ENCODE results near the gene TSPO.

Gene TSPO

GRCh38 chr22:43160497-43161126, 9.3 kb downstream of the TSPO start:
- no peak for TF ChIP-seq CTCF (IDR thresholded peaks at IDR 0.05; ENCODE audit: low read depth, low read length)
- Histone ChIP-seq H3K4me3 (ENCODE audit: low read depth, low read length) (no peak overlapping the region), H3K9me3 (no peaks in the 10 kb centered on the region), H3K4me1 (peaks cover 6% of the 10 kb centered on the region), H3K27me3 (no peaks in the 10 kb centered on the region), H3K36me3 (peaks cover 21% of the 10 kb centered on the region)
- DNase-seq: no peak

DNA sequence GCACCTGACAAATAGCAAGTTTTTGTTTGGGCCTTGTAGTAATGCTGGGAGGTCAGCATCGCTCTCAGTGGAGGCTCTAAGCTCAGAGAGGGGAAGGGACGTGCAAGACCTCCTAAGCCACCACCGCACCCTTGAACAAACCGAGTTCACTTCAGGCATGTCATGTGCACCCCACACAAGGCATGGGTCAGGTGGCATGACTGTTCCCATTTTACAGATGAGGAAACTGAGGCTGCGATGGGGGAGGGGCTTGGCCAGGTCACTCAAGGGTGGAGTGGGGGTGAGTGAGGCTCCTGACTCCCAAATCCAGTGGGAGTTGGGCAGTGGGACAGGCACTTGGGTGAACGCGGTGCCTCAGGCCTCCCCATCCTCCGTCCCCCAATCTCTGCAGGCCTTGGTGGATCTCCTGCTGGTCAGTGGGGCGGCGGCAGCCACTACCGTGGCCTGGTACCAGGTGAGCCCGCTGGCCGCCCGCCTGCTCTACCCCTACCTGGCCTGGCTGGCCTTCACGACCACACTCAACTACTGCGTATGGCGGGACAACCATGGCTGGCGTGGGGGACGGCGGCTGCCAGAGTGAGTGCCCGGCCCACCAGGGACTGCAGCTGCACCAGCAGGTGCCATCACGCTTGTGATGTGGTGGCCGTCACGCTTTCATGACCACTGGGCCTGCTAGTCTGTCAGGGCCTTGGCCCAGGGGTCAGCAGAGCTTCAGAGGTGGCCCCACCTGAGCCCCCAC, 11.2 kb downstream of the TSPO start:
- no peaks in the 10 kb centered on the region; the same call in 1 of the 2 replicates for H3K4me1 ChIP-seq
- peaks cover 16% of the 10 kb centered on the region for H3K36me3 ChIP-seq
- no peak for DNase-seq
- H3K4me3 ChIP-seq (ENCODE audit: low read depth, low read length): no peak overlapping the region
- no peak for TF ChIP-seq CTCF (IDR thresholded peaks at IDR 0.05; ENCODE audit: low read depth, low read length)
- no peaks in the 10 kb centered on the region for H3K9me3 ChIP-seq
- no peaks in the 10 kb centered on the region for H3K27me3 ChIP-seq

DNA sequence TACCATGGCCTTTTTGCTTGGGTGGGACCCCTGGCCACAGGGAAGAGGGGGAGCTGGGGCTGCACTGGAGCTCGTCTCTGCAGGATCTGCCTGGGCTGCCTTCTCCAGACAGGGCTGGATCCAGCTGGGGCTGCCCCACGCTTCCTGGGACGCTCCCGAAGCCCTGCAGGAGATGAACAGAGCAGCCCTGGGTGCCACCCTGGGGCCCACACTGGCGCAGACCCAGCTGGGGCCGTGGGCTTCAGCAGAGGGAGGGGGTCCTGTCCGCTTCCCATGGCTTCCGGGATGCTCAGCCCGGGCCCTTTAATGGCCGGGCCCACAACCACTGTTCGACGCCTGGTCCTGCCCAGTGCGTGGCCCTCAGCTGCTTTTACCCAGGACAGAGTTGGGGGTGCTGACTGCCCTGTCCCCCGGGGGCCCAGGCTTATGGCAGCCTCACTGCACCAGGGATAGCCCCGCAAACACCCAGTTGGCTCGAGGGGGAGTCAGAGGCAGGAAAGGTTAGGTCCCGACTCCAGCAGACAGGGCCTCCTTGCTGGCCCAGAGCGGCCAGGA, 12.0 kb downstream of the TSPO start:
- TF ChIP-seq CTCF (IDR thresholded peaks at IDR 0.05; ENCODE audit: low read depth, low read length): no peak
- DNase-seq: no peak
- Histone ChIP-seq H3K4me1 (no peaks in the 10 kb centered on the region; the same call in 1 of the 2 replicates), H3K4me3 (ENCODE audit: low read depth, low read length) (no peak overlapping the region), H3K36me3 (peaks cover 22% of the 10 kb centered on the region), H3K9me3 (no peaks in the 10 kb centered on the region), H3K27me3 (no peaks in the 10 kb centered on the region)

DNA sequence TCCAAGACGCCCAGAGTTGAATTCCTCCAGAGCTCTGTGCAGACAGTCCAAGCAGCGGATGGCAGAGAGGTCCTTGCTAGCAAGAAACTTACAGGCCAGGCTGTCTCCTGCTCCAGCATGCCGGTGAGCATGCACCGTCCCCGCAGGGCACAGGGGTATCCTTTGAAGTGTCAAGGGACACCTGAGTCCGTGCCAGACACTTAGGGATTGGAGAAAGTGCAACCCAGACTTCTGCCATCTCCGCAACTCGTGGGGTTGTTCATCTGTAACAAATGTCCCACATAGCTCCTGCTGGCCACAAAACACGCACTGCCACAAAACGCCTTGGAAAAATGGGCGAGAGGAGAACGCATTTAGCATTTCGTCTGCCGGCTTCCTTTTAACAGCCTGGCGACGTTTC, 13.3 kb downstream of the TSPO start:
- H3K27me3 ChIP-seq: no peaks in the 10 kb centered on the region
- TF ChIP-seq CTCF (IDR thresholded peaks at IDR 0.05; ENCODE audit: low read depth, low read length): no peak
- no peaks in the 10 kb centered on the region; the same call in 1 of the 2 replicates for H3K4me1 ChIP-seq
- DNase-seq: no peak
- no peaks in the 10 kb centered on the region for H3K9me3 ChIP-seq
- H3K36me3 ChIP-seq: peaks cover 34% of the 10 kb centered on the region
- no peak overlapping the region for H3K4me3 ChIP-seq (ENCODE audit: low read depth, low read length)

DNA sequence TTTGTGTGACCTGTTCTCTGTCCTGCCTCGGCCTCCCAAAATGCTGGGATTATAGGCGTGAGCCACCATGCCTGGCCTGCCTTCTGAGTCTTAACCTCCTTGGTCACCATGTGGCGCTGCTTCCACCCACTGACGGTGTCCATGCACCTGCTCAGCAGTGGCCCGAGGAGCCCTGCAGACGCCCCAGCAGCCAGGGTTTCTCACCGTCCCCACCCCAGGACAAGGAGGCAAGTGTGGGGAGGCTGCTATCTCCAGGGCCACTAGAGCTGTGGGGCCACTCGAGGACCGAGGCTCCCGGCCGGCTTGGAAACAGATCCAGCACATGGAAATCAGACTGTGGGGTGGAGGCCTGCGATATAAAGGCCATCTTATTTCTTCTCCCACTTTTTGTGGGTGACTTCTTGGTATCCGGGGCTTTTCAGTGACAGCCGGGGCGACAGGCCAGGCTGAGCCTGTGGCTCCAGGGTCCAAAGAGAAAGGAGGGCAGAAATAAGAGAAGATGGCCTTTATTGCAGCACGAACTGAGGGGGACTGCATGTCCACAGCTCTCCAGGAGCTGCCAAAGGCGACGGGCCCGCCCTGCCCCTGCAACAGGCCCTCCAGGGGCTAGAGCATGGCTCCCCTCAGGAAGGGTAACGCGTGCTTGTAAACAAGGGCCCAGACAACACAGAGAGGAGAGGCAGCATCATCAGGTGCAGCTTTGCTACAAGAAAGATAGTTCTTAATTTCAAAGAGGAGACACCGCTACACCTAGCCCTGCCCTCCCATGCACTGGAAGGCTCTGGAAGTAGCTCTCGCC, 15.0 kb downstream of the TSPO start:
- TF ChIP-seq CTCF (IDR thresholded peaks at IDR 0.05; ENCODE audit: low read depth, low read length): no peak
- H3K36me3 ChIP-seq: peaks cover 43% of the 10 kb centered on the region
- H3K9me3 ChIP-seq: no peaks in the 10 kb centered on the region
- no peaks in the 10 kb centered on the region for H3K27me3 ChIP-seq
- no peak for DNase-seq
- no peaks in the 10 kb centered on the region; the same call in 1 of the 2 replicates for H3K4me1 ChIP-seq
- H3K4me3 ChIP-seq (ENCODE audit: low read depth, low read length): no peak overlapping the region
